ENCODE data around the gene JAK1. TPM values are rescaled to one million over a fixed set of nuclear protein-coding genes. Genes with fewer than 3 reads are reported as not detected.
A peak's percentile ranks its signal among the peaks of the same experiment; 100 is the strongest.

The JAK1 gene
- total RNA-seq, 3 donors from 2014 or later (not counting 1 experiment from before 2014, with no cell fraction given) = 507 to 626 (median 526) TPM

- no peak overlapping the region for H3K4me3 ChIP-seq (ENCODE audit: low read length)
- H3K27ac Mint-ChIP-seq = peak overlapping the region; percentile 79 to 93
- H3K4me1 ChIP-seq (ENCODE audit: control insufficient read depth, insufficient read depth, low read length) = peaks cover 55% of the 10 kb centered on the region
- peaks cover 75% of the 10 kb centered on the region for H3K36me3 ChIP-seq (ENCODE audit: control insufficient read depth, insufficient read depth, low read length)
- no peaks in the 10 kb centered on the region for H3K9me3 ChIP-seq (ENCODE audit: control insufficient read depth, insufficient read depth, low read length)
- WGBS (ENCODE audit: insufficient coverage) = 89% methylated on average over 10 of the region's 10 CpGs
- no peaks in the 10 kb centered on the region for H3K27me3 ChIP-seq (ENCODE audit: control insufficient read depth, insufficient read depth, low read length)
- H3K4me3 Mint-ChIP-seq = peak overlapping the region; percentile 85
- no peak for DNase-seq
- no peaks in the 10 kb centered on the region for H3K9me3 Mint-ChIP-seq
- peaks cover 41% of the 10 kb centered on the region for H3K36me3 Mint-ChIP-seq
- no peak overlapping the region for H3K27ac ChIP-seq (ENCODE audit: low read length)
- H3K4me1 Mint-ChIP-seq = peaks cover 88 to 99% of the 10 kb centered on the region in 2 donors
- H3K27me3 Mint-ChIP-seq (ENCODE audit: low read depth in 2 of 2) = no peaks in the 10 kb centered on the region
- intact Hi-C loops (cut with micrococcal nuclease) = no loop called here
- ATAC-seq = no peak
- no peak for TF ChIP-seq CTCF (IDR thresholded peaks at IDR 0.05)
These were observed 91.2 kb downstream of the JAK1 start for GRCh38 chr1:64875101-64875500.

- intact Hi-C loops (cut with micrococcal nuclease) = no loop called here
- no peaks in the 10 kb centered on the region for H3K27me3 Mint-ChIP-seq (ENCODE audit: low read depth in 2 of 2)
- DNase-seq = no peak
- TF ChIP-seq CTCF (IDR thresholded peaks at IDR 0.05) = no peak
- Histone ChIP-seq H3K9me3 (ENCODE audit: control insufficient read depth, insufficient read depth, low read length) (no peaks in the 10 kb centered on the region), H3K27me3 (ENCODE audit: control insufficient read depth, insufficient read depth, low read length) (no peaks in the 10 kb centered on the region), H3K4me3 (ENCODE audit: low read length) (no peak overlapping the region), H3K36me3 (ENCODE audit: control insufficient read depth, insufficient read depth, low read length) (peaks cover 79% of the 10 kb centered on the region), H3K27ac (ENCODE audit: low read length) (peak overlapping the region; percentile 3), H3K4me1 (ENCODE audit: control insufficient read depth, insufficient read depth, low read length) (peaks cover 52% of the 10 kb centered on the region)
- H3K4me1 Mint-ChIP-seq = peaks cover 83 to 95% of the 10 kb centered on the region in 2 donors
- H3K36me3 Mint-ChIP-seq = peaks cover 41% of the 10 kb centered on the region
- no peaks in the 10 kb centered on the region for H3K9me3 Mint-ChIP-seq
- H3K4me3 Mint-ChIP-seq = peak overlapping the region; percentile 85
- WGBS (ENCODE audit: insufficient coverage) = 68% methylated on average over 3 of the region's 3 CpGs
- no peak for ATAC-seq
- peak overlapping the region; percentile 79 to 93 for H3K27ac Mint-ChIP-seq
These were observed 91.7 kb downstream of the JAK1 start for GRCh38 chr1:64874666-64875065.

GRCh38 chr1:64873576-64873975 is 92.8 kb downstream of the JAK1 start:
- ATAC-seq = no peak
- Mint-ChIP-seq H3K27me3 (ENCODE audit: low read depth in 2 of 2) (no peaks in the 10 kb centered on the region), H3K27ac (peak overlapping the region; percentile 70 to 93), H3K4me1 (peaks cover 83 to 93% of the 10 kb centered on the region in 2 donors), H3K36me3 (peaks cover 51% of the 10 kb centered on the region), H3K4me3 (peak overlapping the region; percentile 5), H3K9me3 (no peaks in the 10 kb centered on the region)
- TF ChIP-seq CTCF (IDR thresholded peaks at IDR 0.05) = no peak
- intact Hi-C loops (cut with micrococcal nuclease) = no loop called here
- no peak overlapping the region for H3K4me3 ChIP-seq (ENCODE audit: low read length)
- peaks cover 45% of the 10 kb centered on the region for H3K4me1 ChIP-seq (ENCODE audit: control insufficient read depth, insufficient read depth, low read length)
- no peaks in the 10 kb centered on the region for H3K9me3 ChIP-seq (ENCODE audit: control insufficient read depth, insufficient read depth, low read length)
- no peak for DNase-seq
- no peak overlapping the region for H3K27ac ChIP-seq (ENCODE audit: low read length)
- WGBS (ENCODE audit: insufficient coverage) = 96% methylated on average over 8 of the region's 9 CpGs
- H3K36me3 ChIP-seq (ENCODE audit: control insufficient read depth, insufficient read depth, low read length) = peaks cover 86% of the 10 kb centered on the region
- no peaks in the 10 kb centered on the region for H3K27me3 ChIP-seq (ENCODE audit: control insufficient read depth, insufficient read depth, low read length)

- peaks cover 82 to 85% of the 10 kb centered on the region in 2 donors for H3K4me1 Mint-ChIP-seq
- intact Hi-C loops (cut with micrococcal nuclease) = no loop called here
- Histone ChIP-seq H3K9me3 (ENCODE audit: control insufficient read depth, insufficient read depth, low read length) (no peaks in the 10 kb centered on the region), H3K27me3 (ENCODE audit: control insufficient read depth, insufficient read depth, low read length) (no peaks in the 10 kb centered on the region), H3K4me1 (ENCODE audit: control insufficient read depth, insufficient read depth, low read length) (peaks cover 39% of the 10 kb centered on the region), H3K36me3 (ENCODE audit: control insufficient read depth, insufficient read depth, low read length) (peaks cover 89% of the 10 kb centered on the region), H3K27ac (ENCODE audit: low read length) (no peak overlapping the region), H3K4me3 (ENCODE audit: low read length) (no peak overlapping the region)
- peak overlapping the region; percentile 74 to 93 for H3K27ac Mint-ChIP-seq
- no peaks in the 10 kb centered on the region for H3K9me3 Mint-ChIP-seq
- DNase-seq = no peak
- H3K27me3 Mint-ChIP-seq (ENCODE audit: low read depth in 2 of 2) = no peaks in the 10 kb centered on the region
- no peak overlapping the region for H3K4me3 Mint-ChIP-seq
- WGBS (ENCODE audit: insufficient coverage) = no CpG with 5 or more reads among the region's 1 CpG
- ATAC-seq = no peak
- H3K36me3 Mint-ChIP-seq = peaks cover 51% of the 10 kb centered on the region
- no peak for TF ChIP-seq CTCF (IDR thresholded peaks at IDR 0.05)
These were observed 94.3 kb downstream of the JAK1 start for GRCh38 chr1:64872067-64872466.
